Uterus (tissue), 2 donors: Measurements from ENCODE around the gene SYMPK.

Source experiments
- CTCF ChIP-seq, 4 experiments: fragments of 200-600 bp in 2 of 4; fragments of 450-650 bp in 2 of 4; sonication (generic) in 2 of 4; IDR thresholded peaks; one replicate each; pipeline ENCODE4 v1.5.1; 2016 to 2019; ENCODE audit warnings: antibody characterized with exemption in 4 of 4, mild to moderate bottlenecking in 2 of 4, moderate library complexity in 1 of 4
- POLR2A ChIP-seq, 2 donors: fragments of 450-650 bp; IDR thresholded peaks; one replicate each; pipeline ENCODE4 v1.6.1; 2016; ENCODE audit warnings: antibody characterized with exemption in 2 of 2, mild to moderate bottlenecking in 1 of 2, moderate library complexity in 1 of 2

GRCh38 chr19:45778010-45778661 lies 84.8 kb downstream of the SYMPK start:
- no peak for TF ChIP-seq CTCF (IDR thresholded peaks at IDR 0.05)
- no peak for TF ChIP-seq POLR2A (IDR thresholded peaks at IDR 0.05)
